Tibial nerve (tissue), 4 donors: ENCODE data around the gene TMEM218. TPM values are rescaled to one million over a fixed set of nuclear protein-coding genes. Genes with fewer than 3 reads are reported as not detected.

Experiments used
- DNase-seq, 2 donors: peaks; one replicate each; pipeline ENCODE4 v3.0.0-alpha.2; 2019; ENCODE audit warnings: low spot score in 2 of 2
- H3K27ac ChIP-seq, 4 donors: fragments of 200-600 bp; sonication (generic) in 3 of 4; one replicate each; pipeline ENCODE4 v1.5.1; 2017 to 2019; ENCODE audit warnings: mild to moderate bottlenecking in 1 of 4
- H3K27me3 ChIP-seq, 2 donors: fragments of 200-600 bp; sonication (generic) in 1 of 2; one replicate each; pipeline versions ENCODE4 v1.5.1 to v1.6.0; 2017 to 2019
- H3K36me3 ChIP-seq, 3 donors: fragments of 200-600 bp; sonication (generic); one replicate each; pipeline ENCODE4 v1.5.1; 2018 to 2019
- H3K4me1 ChIP-seq, 4 donors: fragments of 200-600 bp; sonication (generic) in 3 of 4; one replicate each; pipeline ENCODE4 v1.5.1; 2017 to 2019
- H3K4me3 ChIP-seq, 4 donors: fragments of 200-600 bp; sonication (generic) in 3 of 4; one replicate each; pipeline ENCODE4 v1.5.1; 2017 to 2019; ENCODE audit warnings: mild to moderate bottlenecking in 1 of 4, moderate library complexity in 1 of 4
- H3K9me3 ChIP-seq, 4 donors: fragments of 200-600 bp; sonication (generic) in 3 of 4; one replicate each; pipeline ENCODE4 v1.5.1; 2017 to 2019
- CTCF ChIP-seq, 5 experiments: fragments of 200-600 bp in 3 of 5; fragments of 450-650 bp in 2 of 5; sonication (generic) in 3 of 5; IDR thresholded peaks; one replicate each; pipeline ENCODE4 v1.5.1; 2016 to 2019; ENCODE audit warnings: antibody characterized with exemption in 5 of 5, mild to moderate bottlenecking in 3 of 5, moderate library complexity in 2 of 5
- EP300 ChIP-seq, 2 donors: sonication (generic); formaldehyde crosslinking; IDR thresholded peaks; one replicate each; pipeline ENCODE4 v1.6.1; 2017; ENCODE audit warnings: antibody characterized with exemption in 2 of 2, mild to moderate bottlenecking in 1 of 2
- POLR2A ChIP-seq, 2 donors: fragments of 450-650 bp; IDR thresholded peaks; one replicate each; pipeline ENCODE4 v1.6.1; 2017; ENCODE audit warnings: antibody characterized with exemption in 2 of 2, mild to moderate bottlenecking in 2 of 2, moderate library complexity in 2 of 2
- WGBS, 2 donors: methylation state at CpG; one replicate each; pipeline ENCODE4 v1.1.5; 2018; 5-methylcytosine and 5-hydroxymethylcytosine counted together
- total RNA-seq, 4 donors: library from RNA; depleted of rRNA; stranded (reverse); fragments of >200 nt; gene quantifications; one replicate each; pipeline ENCODE4 v1.1.0, GENCODE V29; 2016

Gene TMEM218
- total RNA-seq, 4 donors from 2014 or later = 17.2 to 30.6 (median 20.7) TPM

- Histone ChIP-seq H3K27me3 (no peaks in the 10 kb centered on the region), H3K27ac (no peak overlapping the region), H3K4me3 (no peak overlapping the region), H3K9me3 (no peaks in the 10 kb centered on the region), H3K36me3 (no peaks in the 10 kb centered on the region), H3K4me1 (no peaks in the 10 kb centered on the region)
- no peak for DNase-seq
- 59 to 68% methylated on average over 2 of the region's 2 CpGs for WGBS, 2 donors
- TF ChIP-seq CTCF (IDR thresholded peaks at IDR 0.05) = no peak
- no peak for TF ChIP-seq POLR2A (IDR thresholded peaks at IDR 0.05)
- no peak for TF ChIP-seq EP300 (IDR thresholded peaks at IDR 0.05)
Measured at GRCh38 chr11:125055107-125055715, 56.2 kb downstream of the TMEM218 start.

GRCh38 chr11:125053167-125053566, 58.3 kb downstream of the TMEM218 start:
- Histone ChIP-seq H3K36me3 (no peaks in the 10 kb centered on the region), H3K9me3 (no peaks in the 10 kb centered on the region), H3K4me1 (no peaks in the 10 kb centered on the region), H3K27ac (no peak overlapping the region), H3K4me3 (no peak overlapping the region), H3K27me3 (no peaks in the 10 kb centered on the region)
- TF ChIP-seq POLR2A (IDR thresholded peaks at IDR 0.05) (no peak), EP300 (IDR thresholded peaks at IDR 0.05) (no peak), CTCF (IDR thresholded peaks at IDR 0.05) (no peak)
- no peak for DNase-seq
- WGBS, 2 donors = 70 to 81% methylated on average over 1 of the region's 1 CpG

DNA sequence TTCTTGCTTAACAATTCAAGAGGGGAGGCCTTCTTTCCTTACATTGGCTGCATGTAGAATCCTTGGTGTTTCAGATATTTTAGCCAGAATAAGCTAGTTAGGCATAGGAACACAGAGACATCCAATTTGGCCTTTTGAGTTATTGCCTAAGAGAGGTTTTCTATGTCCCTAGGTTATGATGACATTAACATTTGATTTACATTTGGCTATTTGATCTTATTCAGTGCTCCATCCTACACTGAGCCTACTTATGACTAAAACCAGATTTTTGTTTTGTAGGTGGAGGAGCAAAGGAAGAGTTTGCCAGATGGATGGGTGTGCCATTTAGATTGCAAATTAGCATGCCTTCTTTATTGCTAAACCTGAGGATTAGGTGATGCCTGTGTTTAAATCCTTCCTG, 59.4 kb downstream of the TMEM218 start:
- H3K9me3 ChIP-seq = no peaks in the 10 kb centered on the region
- no peaks in the 10 kb centered on the region for H3K36me3 ChIP-seq
- no peaks in the 10 kb centered on the region for H3K27me3 ChIP-seq
- no peak for DNase-seq
- H3K4me3 ChIP-seq = no peak overlapping the region
- TF ChIP-seq POLR2A (IDR thresholded peaks at IDR 0.05) = no peak
- no peak for TF ChIP-seq EP300 (IDR thresholded peaks at IDR 0.05)
- H3K4me1 ChIP-seq = no peaks in the 10 kb centered on the region
- H3K27ac ChIP-seq = no peak overlapping the region

GRCh38 chr11:125049164-125049792, 62.1 kb downstream of the TMEM218 start:
- no peaks in the 10 kb centered on the region for H3K4me1 ChIP-seq
- WGBS, 2 donors = 85 to 86% methylated on average over 4 of the region's 4 CpGs
- no peaks in the 10 kb centered on the region for H3K36me3 ChIP-seq
- no peak overlapping the region for H3K27ac ChIP-seq
- H3K4me3 ChIP-seq = no peak overlapping the region
- H3K27me3 ChIP-seq = no peaks in the 10 kb centered on the region
- DNase-seq = no peak
- TF ChIP-seq POLR2A (IDR thresholded peaks at IDR 0.05) = no peak
- no peak for TF ChIP-seq EP300 (IDR thresholded peaks at IDR 0.05)
- no peak for TF ChIP-seq CTCF (IDR thresholded peaks at IDR 0.05)
- H3K9me3 ChIP-seq = no peaks in the 10 kb centered on the region

Other genes starting within 250 kb of the TMEM218 start
- 10 to 100 TPM; 22.2 to 34.3 (median 24.8) TPM for gene ROBO3, start 246.2 kb downstream of the TMEM218 start, total RNA-seq
- gene ROBO4, start 213.8 kb downstream of the TMEM218 start, total RNA-seq = 10 to 100 TPM; 12.1 to 38.8 (median 28.0) TPM
- not detected for gene HEPN1, start 192.4 kb downstream of the TMEM218 start, total RNA-seq
- 10 to 100 TPM in 3 of 4 donors, 1 to 10 TPM in 1; 8.7 to 18.4 (median 15.3) TPM for gene HEPACAM, start 175.6 kb downstream of the TMEM218 start, total RNA-seq
- 1 to 10 TPM in 3 of 4 donors, under 1 TPM in 1; 0.98 to 4.2 (median 2.6) TPM for gene CCDC15, start 157.4 kb downstream of the TMEM218 start, total RNA-seq
- gene SLC37A2, start 48.3 kb downstream of the TMEM218 start, total RNA-seq = 10 to 100 TPM in 1 of 4 donors, 1 to 10 TPM in 3; 3.9 to 11.4 (median 7.2) TPM
- gene PKNOX2, start 53.1 kb upstream of the TMEM218 start, total RNA-seq = 1 to 10 TPM; 5.7 to 7.2 (median 6.4) TPM